Stimulated activated CD4-positive, alpha-beta T cell treated with anti-CD3 and anti-CD28 coated beads, Interleukin-4, amount 100 ng/mL, for 24 hours (primary cell): ENCODE measurements around the gene SUPT20H.
A peak's percentile ranks its signal among the peaks of the same experiment; 100 is the strongest.
"Not testable (repeated sequence)": the region's sequence is repeated elsewhere in the genome, so short reads cannot be mapped to it uniquely, and the experiment has no call there.

Experiments
- DNase-seq: peaks from one replicate; pipeline ENCODE4 v3.0.0-alpha.2; 2020

The SUPT20H gene

DNA sequence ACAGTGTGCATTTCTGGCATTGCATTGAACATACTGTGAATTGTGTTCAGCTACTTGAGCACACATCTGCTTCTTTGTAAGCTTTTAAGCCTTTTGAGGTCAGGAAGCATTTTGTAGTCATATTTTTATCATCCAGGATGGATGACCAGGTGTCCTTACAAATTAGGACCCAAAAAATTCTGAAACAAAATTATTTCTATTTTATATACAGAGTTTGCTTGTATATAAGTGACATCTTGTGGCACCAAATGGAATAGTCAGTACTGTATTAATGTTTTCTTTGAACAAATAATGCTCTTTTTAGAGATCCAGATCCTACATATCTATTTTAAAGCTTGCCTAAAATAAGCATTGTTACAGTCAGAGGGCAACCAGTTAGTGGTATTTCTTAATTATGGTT is 9.5 kb upstream of the SUPT20H start:
- DNase-seq: no peak

DNA sequence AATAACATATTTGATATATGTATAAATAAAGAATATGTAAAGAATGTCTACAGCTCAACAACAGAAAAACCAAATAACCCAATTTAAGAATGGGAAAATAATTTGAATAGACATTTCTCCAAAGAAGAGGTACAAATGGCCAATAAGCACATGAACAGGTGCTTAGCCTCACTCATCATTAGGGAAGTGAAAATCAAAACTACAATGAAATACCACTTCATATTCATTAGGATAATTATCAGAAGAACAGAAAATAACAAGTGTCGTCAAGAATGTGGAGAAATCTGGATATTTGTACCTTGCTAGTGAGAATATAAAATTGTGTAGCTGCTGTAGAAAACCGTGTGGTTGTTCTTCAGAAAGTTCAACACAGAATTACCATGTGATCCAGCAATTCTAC is 8.4 kb upstream of the SUPT20H start:
- DNase-seq: no peak

GRCh38 chr13:37065890-37066526 is 6.5 kb upstream of the SUPT20H start:
- DNase-seq: no peak

DNA sequence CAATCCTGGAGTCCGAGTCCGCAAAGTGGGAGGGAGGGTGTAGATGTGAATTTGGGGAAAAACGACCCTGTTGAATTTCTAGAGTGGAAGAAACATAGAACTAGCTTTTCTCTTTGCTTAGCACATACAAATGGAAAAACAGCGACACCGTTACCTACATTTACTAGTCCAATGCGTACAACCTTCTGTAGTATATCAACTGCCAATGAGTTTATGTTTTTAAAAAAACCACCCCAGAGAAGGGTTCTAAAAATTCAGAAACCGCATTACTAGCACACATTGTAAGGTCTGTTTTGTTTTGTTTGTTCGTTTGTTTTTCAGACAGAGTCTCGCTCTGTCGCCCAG is 332 bp upstream of the SUPT20H start:
- no peak for DNase-seq

DNA sequence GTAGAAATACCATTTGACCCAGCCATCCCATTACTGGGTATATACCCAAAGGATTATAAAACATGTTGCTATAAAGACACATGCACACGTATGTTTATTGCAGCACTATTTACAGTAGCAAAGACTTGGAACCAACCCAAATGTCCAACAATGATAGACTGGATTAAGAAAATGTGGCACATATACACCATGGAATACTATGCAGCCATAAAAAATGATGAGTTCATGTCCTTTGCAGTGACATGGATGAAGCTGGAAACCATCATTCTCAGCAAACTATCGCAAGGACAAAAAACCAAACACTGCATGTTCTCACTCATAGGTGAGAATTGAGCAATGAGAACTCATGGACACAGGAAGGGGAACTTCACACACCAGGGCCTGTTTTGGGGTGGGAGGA is 3.3 kb downstream of the SUPT20H start:
- DNase-seq: not testable (repeated sequence)

GRCh38 chr13:37053111-37053510 is 6.4 kb downstream of the SUPT20H start:
- DNase-seq: not testable (repeated sequence)

GRCh38 chr13:37049810-37050209 is 9.7 kb downstream of the SUPT20H start:
- no peak for DNase-seq

DNA sequence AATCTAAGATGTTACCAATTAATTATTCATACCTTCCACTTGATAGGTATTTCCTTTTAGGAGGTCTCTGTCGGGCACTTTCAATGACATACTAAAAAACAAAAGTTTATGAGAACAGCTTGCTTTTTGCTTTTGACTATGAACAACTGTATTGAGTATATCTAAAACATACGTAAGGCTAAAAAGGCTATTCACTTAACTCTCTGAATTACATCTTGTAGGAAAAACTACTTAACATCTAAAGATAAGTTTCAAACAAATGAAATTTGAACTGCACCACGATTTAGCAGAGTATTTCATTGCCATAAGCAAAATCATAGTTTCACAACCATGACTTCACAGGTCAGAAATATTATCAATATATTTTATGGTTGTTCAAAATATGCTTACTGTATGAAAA is 11.6 kb downstream of the SUPT20H start:
- DNase-seq: no peak

- DNase-seq: no peak
Observed at GRCh38 chr13:37047032-37047431, 12.5 kb downstream of the SUPT20H start.

- no peak for DNase-seq
Observed at GRCh38 chr13:37046062-37046461, 13.4 kb downstream of the SUPT20H start.

DNA sequence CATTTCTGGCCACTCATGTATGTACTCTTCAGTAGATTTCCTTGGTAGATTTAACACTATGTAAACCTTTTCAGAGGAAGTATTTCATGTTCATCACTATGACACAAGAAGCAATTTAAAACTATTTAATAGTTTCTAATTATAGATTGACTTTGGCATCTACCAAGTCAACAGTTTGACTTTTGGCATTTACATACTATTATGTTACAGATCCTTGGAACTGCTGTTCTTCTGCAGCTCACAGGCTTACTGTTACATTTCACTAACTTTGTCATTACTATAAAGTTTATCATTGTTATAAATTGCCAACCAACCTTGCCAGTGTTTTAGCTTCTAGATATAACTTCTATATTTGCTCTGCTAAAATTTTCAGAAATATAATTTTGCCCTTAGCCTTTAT is 18.7 kb downstream of the SUPT20H start:
- no peak for DNase-seq

- no peak for DNase-seq
Observed at GRCh38 chr13:37039896-37040295, 19.6 kb downstream of the SUPT20H start.

DNA sequence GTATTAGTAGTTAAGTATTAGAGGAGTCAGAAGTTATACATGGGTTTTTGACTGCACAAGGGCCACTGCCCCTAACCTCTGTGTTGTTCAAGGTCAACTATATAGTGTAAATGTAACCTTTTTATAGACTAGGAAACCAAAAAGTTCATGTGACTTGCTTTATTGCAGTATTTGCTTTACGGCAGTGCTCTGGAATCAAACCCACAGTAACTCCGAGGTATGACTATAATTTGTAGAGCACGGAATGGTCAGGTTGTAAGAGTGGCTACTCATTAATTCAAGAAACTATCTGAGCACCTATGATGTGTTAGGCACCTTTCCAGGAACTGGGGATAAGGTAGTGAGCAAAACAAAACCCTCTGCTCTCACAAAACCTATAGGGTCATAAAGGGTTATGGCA is 22.2 kb downstream of the SUPT20H start:
- no peak for DNase-seq

GRCh38 chr13:37029617-37030016 is 29.9 kb downstream of the SUPT20H start:
- no peak for DNase-seq

DNA sequence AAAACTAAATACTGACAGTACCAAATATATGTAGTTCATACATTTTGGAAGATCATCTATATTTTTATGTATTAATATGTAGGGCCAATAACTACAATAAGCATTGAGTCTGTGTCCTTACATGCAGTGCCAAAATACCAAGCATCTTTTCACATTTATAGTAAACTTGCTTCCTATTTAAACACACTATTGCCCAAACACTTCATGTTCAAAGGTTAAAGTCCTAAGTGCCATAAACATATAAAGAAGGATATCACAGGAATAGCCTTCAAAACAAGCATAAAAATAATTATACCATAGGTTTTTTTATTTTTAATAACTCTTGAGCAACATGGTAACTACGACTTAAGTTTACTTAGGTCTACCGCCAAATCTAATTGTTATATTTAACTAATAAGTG is 31.8 kb downstream of the SUPT20H start:
- no peak for DNase-seq

DNA sequence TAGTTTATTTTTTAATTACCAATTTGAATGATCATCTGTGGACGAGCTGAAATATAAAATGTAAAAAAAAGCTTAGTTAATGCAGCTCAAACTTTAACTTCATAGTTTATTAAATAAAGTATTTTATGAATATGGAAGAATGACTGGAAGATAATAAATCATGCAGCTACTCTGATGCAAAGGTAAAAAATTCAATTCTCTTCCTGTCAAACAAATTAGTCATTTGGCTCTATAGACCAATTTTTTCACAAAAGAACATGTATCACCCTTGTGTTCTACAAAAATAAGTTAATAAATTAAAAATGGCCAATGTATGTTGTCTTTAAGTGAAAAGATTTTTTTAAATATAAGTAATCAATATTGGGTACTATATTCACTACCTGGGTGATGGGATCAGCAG is 32.7 kb downstream of the SUPT20H start:
- DNase-seq: no peak

GRCh38 chr13:37023871-37024270 is 35.6 kb downstream of the SUPT20H start:
- DNase-seq: no peak

DNA sequence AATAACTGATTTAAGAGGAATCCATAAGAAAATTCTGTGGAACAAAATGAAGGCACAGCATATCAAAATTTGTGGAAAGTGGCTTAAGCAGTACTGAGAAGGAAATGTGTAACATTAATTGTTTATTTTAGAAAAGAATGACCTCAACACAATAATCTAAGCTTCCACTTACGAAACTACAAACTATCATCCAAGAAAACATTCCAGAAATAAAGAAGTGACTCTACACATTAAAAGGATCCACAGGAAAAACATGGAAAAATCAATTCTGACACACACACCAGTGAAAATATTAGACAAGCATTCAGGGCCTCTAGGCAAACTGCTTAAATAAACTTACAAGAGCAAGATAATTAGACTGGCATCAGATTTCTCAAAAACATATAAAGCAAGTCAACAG is 44.9 kb downstream of the SUPT20H start:
- DNase-seq: no peak

- DNase-seq: no peak
Observed at GRCh38 chr13:37011788-37012187, 47.7 kb downstream of the SUPT20H start.

DNA sequence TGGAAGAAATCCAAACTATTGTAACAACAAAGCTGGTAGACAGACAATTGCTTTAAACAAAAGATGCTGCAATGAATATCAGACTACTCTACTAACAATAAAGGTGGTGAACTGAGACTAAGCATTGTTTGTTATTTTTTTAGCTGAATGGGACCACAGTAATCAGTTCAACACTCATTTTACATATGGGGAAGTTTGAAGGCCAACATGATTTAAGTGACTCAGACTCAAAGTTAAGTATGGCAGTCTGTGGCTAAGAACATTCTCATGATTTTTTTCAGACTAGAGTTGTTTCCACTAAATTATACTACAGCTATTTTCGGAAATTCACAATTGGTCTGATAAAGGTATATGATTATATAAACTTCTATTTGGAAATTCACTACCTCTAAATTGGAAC is 48.5 kb downstream of the SUPT20H start:
- DNase-seq: no peak

DNA sequence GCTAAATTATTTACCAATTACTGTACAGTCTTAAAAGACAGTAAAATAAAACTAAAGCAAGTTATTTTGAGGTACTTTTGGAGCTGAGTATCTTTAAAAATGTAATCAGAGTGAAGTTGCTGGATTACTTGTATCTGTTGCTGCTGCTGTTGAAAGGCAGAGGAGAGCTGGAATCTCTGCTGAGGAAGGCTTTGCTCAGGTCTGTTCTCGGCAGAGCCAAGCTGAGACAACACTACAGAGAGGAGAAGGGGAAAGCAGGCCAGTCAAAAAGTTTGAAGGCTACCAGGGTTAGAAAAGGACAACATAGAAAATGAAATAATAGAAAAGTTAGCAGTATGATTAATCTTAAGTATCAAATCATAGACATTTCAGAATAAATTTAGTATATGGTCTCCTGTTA is 49.1 kb downstream of the SUPT20H start:
- DNase-seq: no peak

GRCh38 chr13:37009692-37010091 is 49.8 kb downstream of the SUPT20H start:
- no peak for DNase-seq

GRCh38 chr13:37001921-37002250 is 57.6 kb downstream of the SUPT20H start:
- no peak for DNase-seq

GRCh38 chr13:36999054-36999714 is 60.3 kb downstream of the SUPT20H start, which contains the start of gene ALG5:
Gene ALG5 (minus strand): TSS chr13:36999340. CDS start chr13:36999300, 40 bp downstream.
- DNase-seq: peak; percentile 92

GRCh38 chr13:36998624-36999041 is 60.9 kb downstream of the SUPT20H start:
- DNase-seq: peak; percentile 17
